Activated naive CD8-positive, alpha-beta T cell treated with anti-CD3 and anti-CD28 coated beads, Interleukin-2, amount 10 ng/mL, durations not matched to agents 7 days and 5 days (primary cell): ENCODE results near the gene MEGF11. TPM values are rescaled to one million over a fixed set of nuclear protein-coding genes. Genes with fewer than 3 reads are reported as not detected.

ENCODE experiments used
- ATAC-seq: fragments of 150-1000 bp; cut with Tn5 transposase; one replicate; pipeline ENCODE4 v1.10.0; 2021; ENCODE audit warnings: low read depth, moderate library complexity
- POLR2A ChIA-PET: fragments of 350-600 bp; sonication (Branson Sonifier 250); formaldehyde crosslinking; loops from one replicate; lab custom pipeline; 2021; ENCODE audit warnings: antibody characterized with exemption; lab: Charles Lee
- DNase-seq: peaks from one replicate; pipeline ENCODE4 v3.0.0; 2021
- H3K27ac Mint-ChIP-seq: one replicate; pipeline ENCODE4 v1.8.0; 2022; ENCODE audit warnings: mild to moderate bottlenecking, mixed read lengths
- H3K27me3 Mint-ChIP-seq: one replicate; pipeline ENCODE4 v1.8.0; 2022; ENCODE audit warnings: mild to moderate bottlenecking, moderate library complexity, mixed read lengths
- H3K36me3 Mint-ChIP-seq: one replicate; pipeline ENCODE4 v1.8.0; 2021; ENCODE audit warnings: mild to moderate bottlenecking, mixed read lengths
- H3K4me1 Mint-ChIP-seq: one replicate; pipeline ENCODE4 v1.8.0; 2021; ENCODE audit warnings: mixed read lengths
- H3K4me3 Mint-ChIP-seq: one replicate; pipeline ENCODE4 v1.8.0; 2022; ENCODE audit warnings: mild to moderate bottlenecking, moderate library complexity, mixed read lengths
- H3K9me3 Mint-ChIP-seq: one replicate; pipeline ENCODE4 v1.8.0; 2021; ENCODE audit warnings: mixed read lengths
- total RNA-seq, 2 experiments: library from RNA; stranded (reverse); gene quantifications; one replicate each; pipeline ENCODE4 v1.2.3, GENCODE V29; 2021

Gene MEGF11
- total RNA-seq, 2 experiments from 2014 or later, result not detected

DNA sequence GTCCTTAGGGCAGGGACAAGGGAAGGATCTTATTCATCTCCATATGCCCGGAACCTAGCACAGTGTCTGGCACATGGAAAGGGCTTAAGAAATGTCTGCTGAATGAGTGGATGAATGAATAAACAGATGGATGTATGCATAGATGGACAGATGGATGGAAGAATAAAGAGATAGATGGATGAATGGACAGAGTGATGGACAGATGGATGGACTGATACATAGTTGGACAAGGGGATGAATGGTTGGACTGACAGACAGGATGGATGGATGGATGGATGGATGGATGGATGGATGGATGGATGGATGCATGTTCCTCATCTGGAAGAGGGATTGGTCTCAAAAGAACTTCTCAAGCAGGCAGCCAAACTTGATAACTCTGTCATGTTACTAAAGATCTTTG, 177.6 kb downstream of the MEGF11 start:
- H3K27me3 Mint-ChIP-seq, result no peaks in the 10 kb centered on the region
- no peaks in the 10 kb centered on the region for H3K9me3 Mint-ChIP-seq
- no peak overlapping the region for H3K4me3 Mint-ChIP-seq
- DNase-seq (no peak), ATAC-seq (no peak)
- H3K27ac Mint-ChIP-seq, result no peak overlapping the region
- no peaks in the 10 kb centered on the region for H3K36me3 Mint-ChIP-seq
- POLR2A ChIA-PET, result no interaction called here
- no peaks in the 10 kb centered on the region for H3K4me1 Mint-ChIP-seq

DNA sequence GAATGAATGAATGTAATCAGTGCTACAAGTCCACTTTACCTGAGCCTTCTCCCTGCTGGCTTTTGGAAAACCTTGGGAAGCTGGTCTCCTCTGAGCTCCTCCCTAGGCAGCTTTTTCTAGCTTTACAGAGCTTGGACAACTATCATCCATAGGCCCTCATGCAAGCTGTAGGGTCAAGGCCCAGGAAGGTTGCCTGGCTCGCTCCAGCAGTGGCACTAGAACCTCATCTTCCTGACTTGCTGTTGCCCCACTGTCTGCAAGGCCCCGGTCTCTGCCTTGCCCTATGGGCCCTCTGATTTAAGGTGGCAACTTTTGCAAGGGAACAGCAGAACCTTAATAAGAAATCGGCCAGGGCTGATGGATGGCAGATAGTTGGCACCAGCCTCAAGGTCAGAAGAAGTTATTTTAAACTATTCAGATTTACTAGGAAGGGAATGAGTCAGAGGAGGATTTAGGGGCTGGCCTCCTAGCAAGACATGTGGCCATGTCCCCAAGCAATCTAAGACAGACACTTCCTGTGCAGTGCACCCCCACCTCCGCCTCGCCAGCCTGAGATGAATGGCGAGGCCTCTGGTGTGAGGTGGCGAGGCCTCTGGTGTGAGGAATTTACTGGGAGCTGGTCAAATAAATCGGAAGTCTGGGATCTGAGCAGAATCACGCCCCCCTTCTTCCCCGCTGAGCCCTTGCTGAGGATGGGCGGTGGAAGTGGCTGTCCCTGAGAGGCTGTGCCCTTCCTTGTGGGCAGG, 180.8 kb downstream of the MEGF11 start:
- POLR2A ChIA-PET, result no interaction called here
- Mint-ChIP-seq H3K9me3 (no peaks in the 10 kb centered on the region), H3K4me1 (no peaks in the 10 kb centered on the region)

DNA sequence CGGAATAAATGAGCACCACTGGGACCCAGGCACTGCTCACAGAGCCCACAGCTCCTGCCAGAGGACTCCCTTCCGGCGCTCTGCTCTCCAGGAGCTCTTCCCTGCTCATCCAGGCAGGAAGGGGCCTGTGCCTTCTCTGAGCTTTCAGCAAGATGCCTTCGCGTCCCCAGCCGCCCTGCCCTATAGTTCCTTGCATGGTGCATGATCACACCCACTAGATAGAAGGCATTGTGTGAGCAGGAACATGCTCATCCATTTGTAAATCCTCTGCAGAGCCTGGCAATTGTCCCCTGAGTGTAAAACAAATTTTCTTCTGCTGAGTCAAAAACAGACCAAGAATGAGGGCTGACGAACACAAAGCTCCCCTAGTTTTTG, 181.6 kb downstream of the MEGF11 start:
- no peaks in the 10 kb centered on the region for H3K36me3 Mint-ChIP-seq
- no peak overlapping the region for H3K4me3 Mint-ChIP-seq
- H3K27ac Mint-ChIP-seq, result no peak overlapping the region
- DNase-seq, result no peak
- no peaks in the 10 kb centered on the region for H3K27me3 Mint-ChIP-seq
- ATAC-seq, result no peak
- H3K4me1 Mint-ChIP-seq, result no peaks in the 10 kb centered on the region
- POLR2A ChIA-PET, result no interaction called here
- H3K9me3 Mint-ChIP-seq, result no peaks in the 10 kb centered on the region

More for the DNA sequence above, 180.8 kb downstream of the MEGF11 start:
- ATAC-seq, result no peak
- H3K36me3 Mint-ChIP-seq, result no peaks in the 10 kb centered on the region
- no peak overlapping the region for H3K4me3 Mint-ChIP-seq
- no peaks in the 10 kb centered on the region for H3K27me3 Mint-ChIP-seq
- no peak overlapping the region for H3K27ac Mint-ChIP-seq
- DNase-seq, result no peak

DNA sequence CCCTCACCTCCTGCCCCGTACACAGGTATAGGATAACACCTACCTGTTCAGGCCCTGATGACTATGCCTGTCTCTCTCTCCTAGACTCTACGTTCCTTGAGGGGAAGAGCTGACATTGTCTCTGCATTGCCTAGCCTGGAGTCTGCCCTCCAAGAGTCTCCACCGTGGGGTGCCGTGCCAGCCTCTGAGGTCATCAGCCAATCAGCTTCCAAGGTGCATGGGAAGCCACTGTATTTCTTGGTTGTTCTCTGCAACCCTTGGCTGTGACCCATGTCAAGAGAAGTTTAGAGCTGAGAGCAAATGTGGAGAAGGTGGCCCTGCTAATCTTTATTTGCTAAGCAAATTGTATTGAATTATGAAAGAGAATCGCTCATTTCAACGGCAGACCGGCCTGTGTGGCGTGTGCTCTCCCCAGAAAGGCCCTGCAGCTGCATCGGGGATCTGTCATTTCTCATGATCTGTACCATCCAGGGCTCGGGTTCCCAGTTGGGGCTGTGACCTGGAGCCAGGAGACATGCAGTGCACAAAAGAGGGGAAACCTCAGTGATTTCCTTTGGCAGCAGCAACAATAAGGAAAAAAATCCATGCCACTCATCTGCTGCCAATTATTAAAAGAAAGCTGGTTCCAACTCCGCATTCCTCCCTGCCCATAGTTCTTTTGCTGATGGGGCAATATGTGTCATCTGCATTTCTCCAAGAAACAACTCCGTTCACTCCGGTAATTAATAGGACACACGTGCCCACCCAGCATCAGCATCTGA, 182.2 kb downstream of the MEGF11 start:
- Mint-ChIP-seq H3K36me3 (no peaks in the 10 kb centered on the region), H3K4me3 (no peak overlapping the region), H3K4me1 (no peaks in the 10 kb centered on the region), H3K27me3 (no peaks in the 10 kb centered on the region), H3K27ac (no peak overlapping the region), H3K9me3 (no peaks in the 10 kb centered on the region)
- ATAC-seq, result no peak
- POLR2A ChIA-PET, result no interaction called here
- no peak for DNase-seq

GRCh38 chr15:66070220-66070934, 183.2 kb downstream of the MEGF11 start:
- no peaks in the 10 kb centered on the region for H3K4me1 Mint-ChIP-seq
- ATAC-seq (no peak), DNase-seq (no peak)
- no peaks in the 10 kb centered on the region for H3K36me3 Mint-ChIP-seq
- POLR2A ChIA-PET, result no interaction called here
- no peaks in the 10 kb centered on the region for H3K9me3 Mint-ChIP-seq
- H3K27ac Mint-ChIP-seq, result no peak overlapping the region
- no peak overlapping the region for H3K4me3 Mint-ChIP-seq
- no peaks in the 10 kb centered on the region for H3K27me3 Mint-ChIP-seq

GRCh38 chr15:66069751-66070150, 183.8 kb downstream of the MEGF11 start:
- Mint-ChIP-seq H3K4me3 (no peak overlapping the region), H3K9me3 (no peaks in the 10 kb centered on the region), H3K27ac (no peak overlapping the region), H3K4me1 (no peaks in the 10 kb centered on the region), H3K27me3 (peaks cover 4% of the 10 kb centered on the region), H3K36me3 (no peaks in the 10 kb centered on the region)
- POLR2A ChIA-PET, result no interaction called here
- ATAC-seq, result no peak
- DNase-seq, result no peak

DNA sequence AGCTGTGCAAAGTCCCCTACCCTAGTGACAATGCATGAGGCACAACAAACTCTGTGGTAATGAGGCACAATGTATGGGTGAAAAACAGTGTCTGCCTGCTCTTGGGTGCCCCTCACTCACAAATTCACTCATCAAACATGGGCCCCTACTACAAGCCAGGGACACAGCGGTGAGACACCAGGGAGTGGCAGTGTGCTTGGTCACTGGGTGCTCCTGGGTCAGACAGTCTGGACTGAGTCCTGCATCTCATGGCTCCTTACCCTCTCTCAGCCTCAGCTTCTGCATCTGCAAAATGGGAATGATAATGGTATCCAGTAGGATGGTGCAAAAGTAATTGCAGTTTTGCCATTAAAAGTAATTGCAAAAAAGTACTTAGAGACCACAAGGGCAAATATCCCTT, 184.7 kb downstream of the MEGF11 start:
- no peak for ATAC-seq
- Mint-ChIP-seq H3K27me3 (peaks cover 5% of the 10 kb centered on the region), H3K36me3 (no peaks in the 10 kb centered on the region), H3K27ac (no peak overlapping the region), H3K4me3 (no peak overlapping the region), H3K4me1 (no peaks in the 10 kb centered on the region), H3K9me3 (no peaks in the 10 kb centered on the region)
- POLR2A ChIA-PET, result no interaction called here
- DNase-seq, result no peak

- no peak for ATAC-seq
- H3K36me3 Mint-ChIP-seq, result no peaks in the 10 kb centered on the region
- H3K9me3 Mint-ChIP-seq, result no peaks in the 10 kb centered on the region
- no peak overlapping the region for H3K27ac Mint-ChIP-seq
- H3K4me3 Mint-ChIP-seq, result no peak overlapping the region
- no peak for DNase-seq
- no peaks in the 10 kb centered on the region for H3K4me1 Mint-ChIP-seq
- peaks cover 5% of the 10 kb centered on the region for H3K27me3 Mint-ChIP-seq
- POLR2A ChIA-PET, result no interaction called here
Observed at GRCh38 chr15:66067687-66068086, 185.9 kb downstream of the MEGF11 start.

DNA sequence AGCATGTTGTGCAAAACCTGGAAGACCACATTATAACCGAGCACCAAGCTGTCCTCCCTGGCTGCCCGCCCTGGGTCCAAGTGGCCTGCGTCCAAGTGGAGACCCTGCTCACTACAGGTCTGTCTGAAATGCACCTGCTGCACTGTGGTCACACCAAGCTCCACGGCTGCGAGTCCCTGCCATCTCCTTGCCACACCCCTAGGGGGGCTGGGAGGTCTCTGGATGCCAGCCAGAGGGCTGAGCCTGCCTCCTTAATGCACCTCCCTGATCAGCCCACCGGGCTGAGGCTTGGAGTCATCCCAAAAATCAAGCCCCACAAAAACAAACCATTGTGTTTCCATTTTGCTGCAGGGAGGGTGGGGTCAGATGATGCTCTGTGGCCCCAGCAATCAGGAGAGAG, 187.1 kb downstream of the MEGF11 start:
- H3K9me3 Mint-ChIP-seq, result no peaks in the 10 kb centered on the region
- POLR2A ChIA-PET, result no interaction called here

DNA sequence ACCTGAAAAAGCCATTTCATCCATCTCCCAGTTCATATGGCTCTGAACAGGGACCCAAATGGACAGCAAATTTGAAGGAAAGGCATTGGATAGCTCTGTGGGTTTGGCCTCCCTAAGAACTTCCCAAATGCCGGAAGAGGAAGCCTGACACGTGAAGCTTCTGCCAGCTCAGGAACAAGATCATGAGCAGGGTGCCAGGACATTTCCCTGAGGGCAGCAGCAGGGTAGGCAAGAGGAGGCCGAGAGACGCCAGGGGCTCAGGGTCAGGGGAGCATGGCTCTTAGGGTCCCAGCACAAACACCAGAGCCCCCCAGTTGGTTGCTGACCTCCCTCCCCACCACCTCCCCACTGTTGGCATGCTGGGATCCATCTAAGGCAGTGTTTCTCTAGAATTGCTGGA, 187.5 kb downstream of the MEGF11 start:
- ATAC-seq, result no peak
- Mint-ChIP-seq H3K27ac (no peak overlapping the region), H3K27me3 (peaks cover 5% of the 10 kb centered on the region)

More for the DNA sequence above, 187.1 kb downstream of the MEGF11 start:
- Mint-ChIP-seq H3K27ac (no peak overlapping the region), H3K4me3 (no peak overlapping the region), H3K36me3 (no peaks in the 10 kb centered on the region), H3K27me3 (peaks cover 5% of the 10 kb centered on the region), H3K4me1 (no peaks in the 10 kb centered on the region)
- DNase-seq, result no peak
- no peak for ATAC-seq

DNA sequence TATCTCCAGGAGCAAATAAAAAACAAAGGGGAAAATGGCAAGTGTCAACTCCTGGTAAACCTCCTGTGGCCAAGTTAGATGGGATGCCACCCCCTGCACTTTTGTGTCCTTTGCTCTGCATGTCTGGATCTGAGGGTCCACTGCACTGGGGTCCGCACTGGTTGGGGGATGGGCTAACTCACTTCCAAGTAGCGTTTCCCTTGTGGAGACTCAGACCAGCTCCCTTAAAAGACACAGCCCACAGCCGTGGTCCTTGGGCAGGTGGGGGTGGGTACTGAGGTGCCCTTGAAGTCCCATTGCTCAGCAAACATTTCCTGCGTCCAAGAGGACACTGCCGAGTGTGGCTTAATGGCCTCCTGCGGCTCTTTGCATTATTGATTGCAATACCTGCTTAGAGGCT, 188.2 kb downstream of the MEGF11 start:
- no peaks in the 10 kb centered on the region for H3K4me1 Mint-ChIP-seq
- no peak overlapping the region for H3K27ac Mint-ChIP-seq
- POLR2A ChIA-PET, result no interaction called here
- H3K36me3 Mint-ChIP-seq, result no peaks in the 10 kb centered on the region
- peaks cover 5% of the 10 kb centered on the region for H3K27me3 Mint-ChIP-seq
- ATAC-seq, result no peak
- DNase-seq, result no peak
- H3K4me3 Mint-ChIP-seq, result no peak overlapping the region
- no peaks in the 10 kb centered on the region for H3K9me3 Mint-ChIP-seq

More for the DNA sequence above, 187.5 kb downstream of the MEGF11 start:
- H3K36me3 Mint-ChIP-seq, result no peaks in the 10 kb centered on the region
- no peak for DNase-seq
- no peaks in the 10 kb centered on the region for H3K9me3 Mint-ChIP-seq
- no peaks in the 10 kb centered on the region for H3K4me1 Mint-ChIP-seq
- POLR2A ChIA-PET, result no interaction called here
- H3K4me3 Mint-ChIP-seq, result no peak overlapping the region

DNA sequence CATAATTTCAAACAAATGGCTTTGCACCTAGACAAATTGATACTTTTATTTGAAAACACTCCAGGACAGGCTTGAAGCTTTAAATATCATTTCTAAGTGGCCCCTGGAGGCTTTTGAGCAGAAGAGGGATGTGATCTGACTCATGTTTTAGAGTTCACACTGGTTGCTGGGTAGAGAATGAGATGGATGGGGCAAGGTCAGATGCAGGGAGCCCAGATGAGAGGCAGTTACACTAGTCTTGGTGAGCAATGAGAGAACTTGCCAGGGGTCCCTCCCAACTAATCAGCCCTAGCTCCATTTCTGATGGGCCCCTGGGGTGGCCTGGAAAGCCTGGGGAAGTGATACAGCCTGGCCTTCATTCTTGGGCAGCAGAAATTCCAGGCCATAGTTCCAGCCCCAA, 190.4 kb downstream of the MEGF11 start:
- POLR2A ChIA-PET, result no interaction called here
- no peak overlapping the region for H3K4me3 Mint-ChIP-seq
- ATAC-seq, result no peak
- no peak for DNase-seq
- H3K27ac Mint-ChIP-seq, result no peak overlapping the region
- H3K9me3 Mint-ChIP-seq, result no peaks in the 10 kb centered on the region
- H3K4me1 Mint-ChIP-seq, result no peaks in the 10 kb centered on the region
- no peaks in the 10 kb centered on the region for H3K36me3 Mint-ChIP-seq
- peaks cover 5% of the 10 kb centered on the region for H3K27me3 Mint-ChIP-seq

DNA sequence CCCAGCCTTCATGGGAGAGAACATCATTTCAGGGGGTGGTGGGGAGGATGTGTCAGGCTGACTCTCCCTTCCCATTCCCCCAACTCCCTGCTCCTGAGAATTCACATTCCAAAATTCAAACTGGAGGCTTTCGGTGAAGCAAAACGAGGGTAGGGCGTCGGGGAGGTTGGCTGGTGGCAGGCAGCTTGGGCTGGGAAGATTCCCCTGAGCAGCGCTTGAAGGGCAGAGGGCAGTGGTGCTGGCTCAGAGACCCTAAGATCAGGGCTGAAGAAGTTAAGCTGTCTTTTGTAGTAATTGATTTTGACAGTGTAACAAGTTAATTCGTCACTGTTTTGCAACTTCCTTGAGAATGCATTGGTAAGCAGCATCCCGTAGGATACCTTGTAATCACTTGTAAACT, 196.5 kb downstream of the MEGF11 start:
- no peak for ATAC-seq

More for the DNA sequence above, 196.5 kb downstream of the MEGF11 start:
- DNase-seq, result no peak
- Mint-ChIP-seq H3K4me1 (no peaks in the 10 kb centered on the region), H3K27ac (no peak overlapping the region), H3K27me3 (peaks cover 7% of the 10 kb centered on the region), H3K4me3 (no peak overlapping the region), H3K36me3 (no peaks in the 10 kb centered on the region), H3K9me3 (no peaks in the 10 kb centered on the region)
- POLR2A ChIA-PET, result no interaction called here
